WERI-Rb-1 (cell line): ENCODE results near the gene LRP1.

Experiments
- DNase-seq: peaks from one replicate; pipeline ENCODE4 v3.0.0-alpha.2; 2020
- H3K27ac ChIP-seq: fragments of 250-450 bp; sonication (Bioruptor Pico); 2 replicates; pipeline ENCODE4 v1.5.1; 2020; ENCODE audit warnings: mild to moderate bottlenecking, moderate library complexity
- H3K27me3 ChIP-seq: fragments of 250-450 bp; sonication (Bioruptor Pico); 2 replicates; pipeline ENCODE4 v1.5.1; 2021; ENCODE audit warnings: mild to moderate bottlenecking, low read depth, moderate library complexity; ENCODE audit not compliant: insufficient read depth, severe bottlenecking
- H3K36me3 ChIP-seq: fragments of 250-450 bp; sonication (Bioruptor Pico); 2 replicates; pipeline ENCODE4 v1.5.1; 2020; ENCODE audit warnings: mild to moderate bottlenecking, moderate library complexity
- H3K4me3 ChIP-seq: 2 replicates; pipeline ENCODE4 v1.5.1; 2011; ENCODE audit warnings: low read depth, mild to moderate bottlenecking, control low read depth, low read length
- H3K9me3 ChIP-seq: fragments of 250-450 bp; sonication (Bioruptor Pico); 2 replicates; pipeline ENCODE4 v1.5.1; 2021; ENCODE audit warnings: mild to moderate bottlenecking, moderate library complexity; ENCODE audit not compliant: severe bottlenecking
- TF ChIP-seq, protein P1 (sequence below): IDR thresholded peaks from 2 replicates; pipeline ENCODE4 v1.5.1; 2011; ENCODE audit warnings: low read depth, mild to moderate bottlenecking, control low read depth, inconsistent platforms, low read length

Gene LRP1

DNA sequence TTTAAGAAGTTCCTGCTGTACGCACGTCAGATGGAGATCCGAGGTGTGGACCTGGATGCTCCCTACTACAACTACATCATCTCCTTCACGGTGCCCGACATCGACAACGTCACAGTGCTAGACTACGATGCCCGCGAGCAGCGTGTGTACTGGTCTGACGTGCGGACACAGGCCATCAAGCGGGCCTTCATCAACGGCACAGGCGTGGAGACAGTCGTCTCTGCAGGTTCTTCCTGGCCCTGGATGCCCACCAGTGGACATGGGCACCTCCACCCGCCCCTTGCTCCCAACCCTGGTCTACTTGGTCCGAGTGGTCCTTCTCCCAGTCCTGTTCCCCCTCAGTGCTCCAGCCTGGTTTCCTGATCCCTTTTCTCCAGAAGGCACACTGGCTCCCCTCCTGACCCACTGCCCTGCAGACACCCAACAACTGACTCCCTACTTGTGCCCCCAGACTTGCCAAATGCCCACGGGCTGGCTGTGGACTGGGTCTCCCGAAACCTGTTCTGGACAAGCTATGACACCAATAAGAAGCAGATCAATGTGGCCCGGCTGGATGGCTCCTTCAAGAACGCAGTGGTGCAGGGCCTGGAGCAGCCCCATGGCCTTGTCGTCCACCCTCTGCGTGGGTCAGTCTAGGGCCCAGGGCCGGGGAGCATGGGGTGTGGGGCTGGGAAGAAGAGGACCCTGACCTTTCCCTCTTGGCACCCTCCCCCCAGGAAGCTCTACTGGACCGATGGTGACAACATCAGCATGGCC, 51.2 kb downstream of the LRP1 start:
- no peak for DNase-seq
- no peak overlapping the region for H3K4me3 ChIP-seq
- H3K27ac ChIP-seq: no peak overlapping the region
- TF ChIP-seq, protein P1, sequence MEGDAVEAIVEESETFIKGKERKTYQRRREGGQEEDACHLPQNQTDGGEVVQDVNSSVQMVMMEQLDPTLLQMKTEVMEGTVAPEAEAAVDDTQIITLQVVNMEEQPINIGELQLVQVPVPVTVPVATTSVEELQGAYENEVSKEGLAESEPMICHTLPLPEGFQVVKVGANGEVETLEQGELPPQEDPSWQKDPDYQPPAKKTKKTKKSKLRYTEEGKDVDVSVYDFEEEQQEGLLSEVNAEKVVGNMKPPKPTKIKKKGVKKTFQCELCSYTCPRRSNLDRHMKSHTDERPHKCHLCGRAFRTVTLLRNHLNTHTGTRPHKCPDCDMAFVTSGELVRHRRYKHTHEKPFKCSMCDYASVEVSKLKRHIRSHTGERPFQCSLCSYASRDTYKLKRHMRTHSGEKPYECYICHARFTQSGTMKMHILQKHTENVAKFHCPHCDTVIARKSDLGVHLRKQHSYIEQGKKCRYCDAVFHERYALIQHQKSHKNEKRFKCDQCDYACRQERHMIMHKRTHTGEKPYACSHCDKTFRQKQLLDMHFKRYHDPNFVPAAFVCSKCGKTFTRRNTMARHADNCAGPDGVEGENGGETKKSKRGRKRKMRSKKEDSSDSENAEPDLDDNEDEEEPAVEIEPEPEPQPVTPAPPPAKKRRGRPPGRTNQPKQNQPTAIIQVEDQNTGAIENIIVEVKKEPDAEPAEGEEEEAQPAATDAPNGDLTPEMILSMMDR: no peak
- H3K9me3 ChIP-seq: no peaks in the 10 kb centered on the region
- peaks cover 2% of the 10 kb centered on the region for H3K36me3 ChIP-seq
- no peaks in the 10 kb centered on the region for H3K27me3 ChIP-seq

DNA sequence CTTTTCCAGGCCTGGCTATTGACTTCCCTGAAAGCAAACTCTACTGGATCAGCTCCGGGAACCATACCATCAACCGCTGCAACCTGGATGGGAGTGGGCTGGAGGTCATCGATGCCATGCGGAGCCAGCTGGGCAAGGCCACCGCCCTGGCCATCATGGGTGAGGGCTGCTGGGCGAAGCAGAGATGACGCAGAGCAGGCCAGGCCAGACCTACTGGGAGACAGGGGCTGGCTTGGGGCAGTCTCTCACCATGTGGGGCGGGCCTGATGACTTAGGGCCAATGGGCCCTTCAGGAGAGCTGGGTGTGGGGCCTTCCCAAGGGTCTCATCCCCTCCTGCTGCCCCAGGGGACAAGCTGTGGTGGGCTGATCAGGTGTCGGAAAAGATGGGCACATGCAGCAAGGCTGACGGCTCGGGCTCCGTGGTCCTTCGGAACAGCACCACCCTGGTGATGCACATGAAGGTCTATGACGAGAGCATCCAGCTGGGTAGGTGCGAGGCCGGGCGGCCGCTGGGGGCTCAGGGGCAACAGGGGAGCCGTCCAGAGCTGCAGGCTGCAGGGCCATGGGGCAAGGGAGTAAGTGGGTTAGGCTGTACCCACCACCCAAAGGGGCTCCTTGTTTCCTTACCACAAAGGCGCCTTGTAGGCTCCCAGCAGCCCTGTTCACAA, 52.2 kb downstream of the LRP1 start:
- no peak for DNase-seq
- H3K9me3 ChIP-seq: no peaks in the 10 kb centered on the region
- no peak overlapping the region for H3K4me3 ChIP-seq
- H3K36me3 ChIP-seq: peaks cover 2% of the 10 kb centered on the region
- TF ChIP-seq, protein P1: no peak
- H3K27ac ChIP-seq: no peak overlapping the region
- H3K27me3 ChIP-seq: no peaks in the 10 kb centered on the region

DNA sequence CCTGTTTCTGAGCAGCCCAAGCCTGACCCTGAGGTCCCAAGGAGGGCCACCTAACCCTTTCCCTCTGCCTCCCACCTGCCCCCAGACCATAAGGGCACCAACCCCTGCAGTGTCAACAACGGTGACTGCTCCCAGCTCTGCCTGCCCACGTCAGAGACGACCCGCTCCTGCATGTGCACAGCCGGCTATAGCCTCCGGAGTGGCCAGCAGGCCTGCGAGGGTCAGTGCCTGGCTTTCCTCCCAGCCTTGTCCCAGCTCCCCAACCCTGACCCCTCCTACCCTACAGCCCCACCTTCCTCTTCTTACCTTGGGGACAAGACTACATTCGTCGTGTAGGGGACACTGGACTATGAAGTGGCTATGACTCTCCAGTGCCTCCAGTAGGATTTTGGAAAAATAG, 52.8 kb downstream of the LRP1 start:
- H3K27me3 ChIP-seq: no peaks in the 10 kb centered on the region
- DNase-seq: no peak
- no peak overlapping the region for H3K27ac ChIP-seq
- peaks cover 2% of the 10 kb centered on the region for H3K36me3 ChIP-seq
- H3K4me3 ChIP-seq: no peak overlapping the region
- H3K9me3 ChIP-seq: no peaks in the 10 kb centered on the region
- TF ChIP-seq, protein P1: no peak

DNA sequence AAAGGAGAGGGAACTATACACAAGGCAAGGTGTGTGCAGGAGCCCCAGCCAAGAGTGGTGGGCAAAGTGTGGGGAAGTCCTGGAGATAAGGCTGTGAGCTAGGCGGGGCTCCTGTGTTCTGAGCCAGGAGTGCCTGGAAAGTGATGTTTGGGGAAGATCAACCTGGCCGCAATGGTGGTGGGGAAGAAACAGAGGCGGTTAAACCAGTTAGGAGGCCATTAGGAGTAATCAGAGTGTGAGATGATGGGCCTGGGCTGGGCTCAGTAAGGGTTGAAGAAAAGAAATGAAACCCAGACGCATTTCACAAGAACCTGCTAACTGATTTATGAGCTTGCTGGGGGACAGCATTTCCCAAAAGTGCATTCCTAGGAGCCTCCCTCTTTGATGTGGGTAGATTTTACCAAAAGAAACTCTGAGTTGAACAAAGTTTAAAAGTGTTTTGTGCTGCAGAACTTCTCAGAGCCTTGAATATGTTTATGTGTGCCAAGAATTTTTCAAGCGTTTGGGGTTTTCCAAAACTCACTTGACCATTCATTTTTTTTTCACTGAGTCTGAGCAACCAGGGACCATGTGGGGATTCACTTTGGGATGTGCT, 53.4 kb downstream of the LRP1 start:
- no peaks in the 10 kb centered on the region for H3K9me3 ChIP-seq
- H3K27ac ChIP-seq: no peak overlapping the region
- no peaks in the 10 kb centered on the region for H3K27me3 ChIP-seq
- peaks cover 2% of the 10 kb centered on the region for H3K36me3 ChIP-seq
- TF ChIP-seq, protein P1: no peak
- H3K4me3 ChIP-seq: no peak overlapping the region
- no peak for DNase-seq

DNA sequence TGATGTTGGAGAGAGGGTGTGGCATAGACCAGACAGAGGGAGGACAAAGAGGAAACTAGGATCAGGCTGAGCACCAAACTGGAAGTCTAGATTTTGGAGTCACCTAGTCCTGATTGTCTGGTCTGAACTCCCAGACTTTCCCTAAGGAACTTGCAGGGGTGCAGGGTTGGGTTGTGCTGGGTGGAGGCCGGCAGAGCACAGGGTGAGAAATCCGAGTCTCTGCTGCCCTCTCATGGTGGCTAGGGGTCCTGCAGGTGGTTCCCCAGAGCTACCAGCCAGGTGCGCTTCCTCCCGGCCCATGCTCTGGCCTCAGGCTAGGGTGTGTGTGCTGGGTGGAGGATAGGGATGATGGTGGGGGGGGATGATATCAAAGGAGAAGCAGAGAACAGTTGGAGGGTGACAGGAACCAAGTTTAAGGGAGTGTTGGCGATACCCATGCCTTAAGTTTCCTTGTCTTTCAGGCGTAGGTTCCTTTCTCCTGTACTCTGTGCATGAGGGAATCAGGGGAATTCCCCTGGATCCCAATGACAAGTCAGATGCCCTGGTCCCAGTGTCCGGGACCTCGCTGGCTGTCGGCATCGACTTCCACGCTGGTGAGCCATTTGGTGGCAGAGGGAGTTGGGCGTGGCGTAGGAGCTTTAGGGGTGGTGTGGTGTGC, 54.8 kb downstream of the LRP1 start:
- Histone ChIP-seq H3K27ac (no peak overlapping the region), H3K27me3 (no peaks in the 10 kb centered on the region), H3K36me3 (peaks cover 2% of the 10 kb centered on the region), H3K9me3 (no peaks in the 10 kb centered on the region), H3K4me3 (no peak overlapping the region)
- TF ChIP-seq, protein P1: peak; percentile 97
- peak; percentile 74 for DNase-seq
